ENCODE measurements around the gene ZDHHC18.
"Not testable (repeated sequence)": the region's sequence is repeated elsewhere in the genome, so short reads cannot be mapped to it uniquely, and the experiment has no call there.

The ZDHHC18 gene

GRCh38 chr1:26863685-26864077 lies 37.2 kb downstream of the ZDHHC18 start:
- no peak overlapping the region for H3K27ac ChIP-seq
- H3K4me3 ChIP-seq (ENCODE audit: low read depth, low read length), result no peak overlapping the region
- DNase-seq, result no peak
- no peaks in the 10 kb centered on the region for H3K27me3 ChIP-seq (ENCODE audit: insufficient read depth, low read depth, severe bottlenecking)
- H3K36me3 ChIP-seq, result no peaks in the 10 kb centered on the region
- H3K9me3 ChIP-seq (ENCODE audit: severe bottlenecking), result no peaks in the 10 kb centered on the region
- TF ChIP-seq, protein P1, sequence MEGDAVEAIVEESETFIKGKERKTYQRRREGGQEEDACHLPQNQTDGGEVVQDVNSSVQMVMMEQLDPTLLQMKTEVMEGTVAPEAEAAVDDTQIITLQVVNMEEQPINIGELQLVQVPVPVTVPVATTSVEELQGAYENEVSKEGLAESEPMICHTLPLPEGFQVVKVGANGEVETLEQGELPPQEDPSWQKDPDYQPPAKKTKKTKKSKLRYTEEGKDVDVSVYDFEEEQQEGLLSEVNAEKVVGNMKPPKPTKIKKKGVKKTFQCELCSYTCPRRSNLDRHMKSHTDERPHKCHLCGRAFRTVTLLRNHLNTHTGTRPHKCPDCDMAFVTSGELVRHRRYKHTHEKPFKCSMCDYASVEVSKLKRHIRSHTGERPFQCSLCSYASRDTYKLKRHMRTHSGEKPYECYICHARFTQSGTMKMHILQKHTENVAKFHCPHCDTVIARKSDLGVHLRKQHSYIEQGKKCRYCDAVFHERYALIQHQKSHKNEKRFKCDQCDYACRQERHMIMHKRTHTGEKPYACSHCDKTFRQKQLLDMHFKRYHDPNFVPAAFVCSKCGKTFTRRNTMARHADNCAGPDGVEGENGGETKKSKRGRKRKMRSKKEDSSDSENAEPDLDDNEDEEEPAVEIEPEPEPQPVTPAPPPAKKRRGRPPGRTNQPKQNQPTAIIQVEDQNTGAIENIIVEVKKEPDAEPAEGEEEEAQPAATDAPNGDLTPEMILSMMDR (IDR thresholded peaks at IDR 0.05; ENCODE audit: low read depth, low read length), result no peak

GRCh38 chr1:26864610-26865480 lies 38.4 kb downstream of the ZDHHC18 start:
- Histone ChIP-seq H3K4me3 (ENCODE audit: low read depth, low read length) (peak overlapping the region; percentile 72), H3K27me3 (ENCODE audit: insufficient read depth, low read depth, severe bottlenecking) (no peaks in the 10 kb centered on the region), H3K27ac (peak overlapping the region; percentile 95), H3K9me3 (ENCODE audit: severe bottlenecking) (no peaks in the 10 kb centered on the region), H3K36me3 (no peaks in the 10 kb centered on the region)
- peak; percentile 97 for DNase-seq
- TF ChIP-seq, protein P1 (IDR thresholded peaks at IDR 0.05; ENCODE audit: low read depth, low read length), result no peak

GRCh38 chr1:26873097-26873496 lies 46.6 kb downstream of the ZDHHC18 start:
- DNase-seq; H3K36me3 ChIP-seq; H3K4me3 ChIP-seq (ENCODE audit: low read depth, low read length); H3K27me3 ChIP-seq (ENCODE audit: insufficient read depth, low read depth, severe bottlenecking); H3K9me3 ChIP-seq (ENCODE audit: severe bottlenecking); H3K27ac ChIP-seq: not testable (repeated sequence)

- H3K9me3 ChIP-seq (ENCODE audit: severe bottlenecking), result no peaks in the 10 kb centered on the region
- H3K4me3 ChIP-seq (ENCODE audit: low read depth, low read length), result no peak overlapping the region
- peak overlapping the region; percentile 70 for H3K27ac ChIP-seq
- H3K36me3 ChIP-seq, result peaks cover 18% of the 10 kb centered on the region
- no peaks in the 10 kb centered on the region for H3K27me3 ChIP-seq (ENCODE audit: insufficient read depth, low read depth, severe bottlenecking)
- peak; percentile 74 for DNase-seq
- TF ChIP-seq, protein P1 (IDR thresholded peaks at IDR 0.05; ENCODE audit: low read depth, low read length), result no peak
Measured at GRCh38 chr1:26874896-26875295, 48.4 kb downstream of the ZDHHC18 start.

DNA sequence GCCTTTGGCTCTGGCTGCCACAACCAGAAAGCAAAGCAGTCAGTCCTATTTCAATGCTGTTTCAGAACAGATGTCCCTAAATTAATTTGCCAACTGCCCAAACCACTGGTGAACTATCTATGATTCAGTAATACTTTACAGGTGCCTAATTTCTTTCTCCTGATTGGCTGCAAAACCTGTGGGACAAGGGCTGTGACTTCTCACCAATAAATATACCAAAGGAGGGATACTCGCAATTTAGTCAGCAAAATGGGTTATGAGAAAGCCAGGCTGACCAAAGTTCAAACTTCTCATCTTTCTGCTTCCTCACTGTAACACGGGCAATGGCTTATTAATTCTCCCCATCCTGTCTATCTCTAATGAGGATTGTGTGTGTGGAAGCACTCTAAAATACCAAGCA lies 50.8 kb downstream of the ZDHHC18 start:
- Histone ChIP-seq H3K27ac (no peak overlapping the region), H3K36me3 (peaks cover 34% of the 10 kb centered on the region), H3K9me3 (ENCODE audit: severe bottlenecking) (no peaks in the 10 kb centered on the region), H3K27me3 (ENCODE audit: insufficient read depth, low read depth, severe bottlenecking) (no peaks in the 10 kb centered on the region), H3K4me3 (ENCODE audit: low read depth, low read length) (no peak overlapping the region)
- DNase-seq, result no peak
- TF ChIP-seq, protein P1 (IDR thresholded peaks at IDR 0.05; ENCODE audit: low read depth, low read length), result no peak

DNA sequence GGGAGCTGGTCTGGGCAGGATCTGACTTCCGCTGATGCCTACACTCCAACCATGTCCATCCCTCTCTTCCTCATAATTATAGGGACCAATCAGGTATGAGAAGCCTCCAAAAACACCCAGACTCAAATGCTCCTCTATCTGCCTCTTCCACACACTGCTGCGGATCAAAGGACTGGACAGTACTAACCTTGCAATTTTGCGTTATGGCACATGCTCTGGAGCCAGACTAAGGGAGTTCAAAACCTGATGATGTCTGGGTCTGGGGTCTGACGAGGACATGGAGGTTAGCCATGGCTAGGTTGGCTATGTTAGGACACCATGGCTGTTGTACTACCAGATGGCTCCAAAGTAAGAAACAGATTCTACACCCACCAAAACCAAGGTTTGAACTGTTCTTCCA lies 53.3 kb downstream of the ZDHHC18 start:
- Histone ChIP-seq H3K9me3 (ENCODE audit: severe bottlenecking) (no peaks in the 10 kb centered on the region), H3K4me3 (ENCODE audit: low read depth, low read length) (no peak overlapping the region), H3K27ac (no peak overlapping the region), H3K36me3 (peaks cover 56% of the 10 kb centered on the region), H3K27me3 (ENCODE audit: insufficient read depth, low read depth, severe bottlenecking) (no peaks in the 10 kb centered on the region)
- no peak for DNase-seq
- TF ChIP-seq, protein P1 (IDR thresholded peaks at IDR 0.05; ENCODE audit: low read depth, low read length), result no peak

GRCh38 chr1:26881611-26882010 lies 55.1 kb downstream of the ZDHHC18 start:
- peaks cover 72% of the 10 kb centered on the region for H3K36me3 ChIP-seq
- not testable (repeated sequence) for H3K27me3 ChIP-seq (ENCODE audit: insufficient read depth, low read depth, severe bottlenecking); H3K27ac ChIP-seq; DNase-seq; H3K4me3 ChIP-seq (ENCODE audit: low read depth, low read length); H3K9me3 ChIP-seq (ENCODE audit: severe bottlenecking)
